ENCODE data around the gene UBR2. TPM values are rescaled to one million over a fixed set of nuclear protein-coding genes. Genes with fewer than 3 reads are reported as not detected.

The UBR2 gene
- total RNA-seq, 1 donor from 2014 or later: 39.6 TPM

DNA sequence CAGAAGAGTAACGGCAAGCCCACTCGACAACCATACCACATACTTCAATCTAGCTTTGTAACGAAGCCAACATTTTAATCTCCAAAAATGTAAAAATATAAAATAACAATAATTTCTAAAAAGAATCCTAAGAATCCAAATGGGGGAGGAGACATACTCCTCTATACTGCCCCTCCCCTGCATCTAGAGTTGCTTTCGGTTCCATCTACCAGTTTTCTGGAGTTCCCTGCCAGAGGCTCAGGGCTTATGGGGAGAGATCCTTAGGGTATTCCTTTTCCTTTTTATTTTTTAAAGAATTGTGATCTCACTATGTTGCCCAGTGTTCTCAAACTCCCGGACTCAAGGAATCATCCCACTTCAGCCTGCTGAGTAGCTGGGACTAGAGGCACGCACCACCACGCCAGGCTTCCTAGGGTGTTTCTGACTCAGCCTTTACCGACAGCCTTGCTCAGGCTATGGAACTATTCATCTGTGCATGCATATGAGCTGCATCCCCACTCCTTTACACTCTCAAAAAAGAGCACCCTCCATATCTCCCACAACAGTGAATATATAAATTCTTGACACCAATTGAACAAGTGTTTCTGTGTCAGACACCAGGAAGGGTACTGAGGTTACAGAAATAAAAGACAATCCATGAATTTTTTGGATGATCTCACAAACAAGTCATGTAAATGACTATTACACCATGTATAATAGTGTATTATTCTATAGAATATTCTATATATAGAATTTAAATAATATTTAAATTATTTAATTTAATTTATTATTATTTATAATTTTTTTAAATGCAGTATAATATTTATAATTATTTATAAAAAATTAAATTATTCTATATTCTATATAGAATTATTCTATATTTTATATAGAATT is 40.7 kb upstream of the UBR2 start:
- Histone ChIP-seq H3K27me3 (ENCODE audit: low read depth) (no peaks in the 10 kb centered on the region), H3K27ac (no peak overlapping the region), H3K36me3 (no peaks in the 10 kb centered on the region), H3K4me3 (no peak overlapping the region), H3K9me3 (peaks cover 9% of the 10 kb centered on the region), H3K4me1 (no peaks in the 10 kb centered on the region)
- intact Hi-C loops (cut with DNase I): no loop called here
- TF ChIP-seq CTCF (IDR thresholded peaks at IDR 0.05): no peak
- no peak for ATAC-seq
- no peak for DNase-seq

DNA sequence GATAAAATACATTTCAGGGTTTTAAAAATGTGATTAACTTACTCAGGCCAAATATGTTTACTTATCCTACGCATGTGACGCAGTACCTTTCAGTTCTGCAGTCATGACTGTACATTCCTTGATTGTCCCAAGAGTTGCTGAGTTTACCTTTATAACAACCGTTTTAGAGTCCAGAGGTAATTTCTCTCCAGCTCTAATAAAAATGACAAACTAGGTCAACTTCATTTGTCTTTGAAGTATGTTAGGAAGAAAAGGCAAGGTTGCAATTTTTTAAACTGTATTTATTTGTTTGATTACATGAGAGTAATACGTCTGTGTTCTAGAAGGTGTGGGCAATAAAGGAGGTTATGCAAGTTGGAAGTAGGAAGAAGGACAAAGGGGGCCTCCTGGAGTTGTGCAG is 38.6 kb upstream of the UBR2 start:
- ATAC-seq: no peak
- DNase-seq: no peak
- H3K9me3 ChIP-seq: peaks cover 2% of the 10 kb centered on the region
- H3K4me1 ChIP-seq: no peaks in the 10 kb centered on the region
- TF ChIP-seq CTCF (IDR thresholded peaks at IDR 0.05): no peak
- no peaks in the 10 kb centered on the region for H3K36me3 ChIP-seq
- H3K4me3 ChIP-seq: no peak overlapping the region
- no peak overlapping the region for H3K27ac ChIP-seq
- H3K27me3 ChIP-seq (ENCODE audit: low read depth): no peaks in the 10 kb centered on the region
- intact Hi-C loops (cut with DNase I): no loop called here

DNA sequence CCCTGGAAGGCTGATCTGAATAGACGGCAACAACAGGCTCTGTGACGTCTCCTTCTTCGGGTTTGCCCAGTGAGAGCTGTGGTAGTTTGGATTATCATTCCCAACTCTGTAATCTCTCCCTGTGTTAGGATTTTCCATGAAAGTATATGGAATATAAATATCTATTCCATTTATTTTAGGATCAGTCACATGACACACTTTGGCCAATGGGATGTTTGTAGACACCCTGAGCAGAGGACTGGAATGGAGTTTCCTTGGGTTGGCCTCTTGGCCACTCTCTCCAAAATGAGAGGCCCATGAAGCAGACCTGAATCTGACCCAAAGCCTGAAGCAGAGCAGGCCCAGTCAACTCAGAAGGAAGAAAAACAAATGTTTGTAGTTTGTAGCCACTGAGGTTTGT is 37.2 kb upstream of the UBR2 start:
- H3K27me3 ChIP-seq (ENCODE audit: low read depth): no peaks in the 10 kb centered on the region
- H3K27ac ChIP-seq: no peak overlapping the region
- no peaks in the 10 kb centered on the region for H3K4me1 ChIP-seq
- no peak overlapping the region for H3K4me3 ChIP-seq
- no peaks in the 10 kb centered on the region for H3K36me3 ChIP-seq
- DNase-seq (no peak), ATAC-seq (no peak)
- intact Hi-C loops (cut with DNase I): no loop called here
- no peak for TF ChIP-seq CTCF (IDR thresholded peaks at IDR 0.05)
- no peaks in the 10 kb centered on the region for H3K9me3 ChIP-seq

GRCh38 chr6:42527204-42527603 is 36.6 kb upstream of the UBR2 start:
- no peak for DNase-seq
- H3K27me3 ChIP-seq (ENCODE audit: low read depth): no peaks in the 10 kb centered on the region
- TF ChIP-seq CTCF (IDR thresholded peaks at IDR 0.05): no peak
- no peaks in the 10 kb centered on the region for H3K9me3 ChIP-seq
- H3K4me1 ChIP-seq: no peaks in the 10 kb centered on the region
- intact Hi-C loops (cut with DNase I): no loop called here
- ATAC-seq: no peak
- H3K36me3 ChIP-seq: no peaks in the 10 kb centered on the region
- H3K4me3 ChIP-seq: no peak overlapping the region
- no peak overlapping the region for H3K27ac ChIP-seq

GRCh38 chr6:42530296-42530695 is 33.5 kb upstream of the UBR2 start:
- Histone ChIP-seq H3K36me3 (no peaks in the 10 kb centered on the region), H3K4me3 (no peak overlapping the region), H3K27ac (no peak overlapping the region), H3K9me3 (no peaks in the 10 kb centered on the region), H3K27me3 (ENCODE audit: low read depth) (no peaks in the 10 kb centered on the region), H3K4me1 (no peaks in the 10 kb centered on the region)
- no peak for TF ChIP-seq CTCF (IDR thresholded peaks at IDR 0.05)
- intact Hi-C loops (cut with DNase I): no loop called here
- no peak for ATAC-seq
- no peak for DNase-seq
